ENCODE data around the gene CRYGD.

The CRYGD gene

DNA sequence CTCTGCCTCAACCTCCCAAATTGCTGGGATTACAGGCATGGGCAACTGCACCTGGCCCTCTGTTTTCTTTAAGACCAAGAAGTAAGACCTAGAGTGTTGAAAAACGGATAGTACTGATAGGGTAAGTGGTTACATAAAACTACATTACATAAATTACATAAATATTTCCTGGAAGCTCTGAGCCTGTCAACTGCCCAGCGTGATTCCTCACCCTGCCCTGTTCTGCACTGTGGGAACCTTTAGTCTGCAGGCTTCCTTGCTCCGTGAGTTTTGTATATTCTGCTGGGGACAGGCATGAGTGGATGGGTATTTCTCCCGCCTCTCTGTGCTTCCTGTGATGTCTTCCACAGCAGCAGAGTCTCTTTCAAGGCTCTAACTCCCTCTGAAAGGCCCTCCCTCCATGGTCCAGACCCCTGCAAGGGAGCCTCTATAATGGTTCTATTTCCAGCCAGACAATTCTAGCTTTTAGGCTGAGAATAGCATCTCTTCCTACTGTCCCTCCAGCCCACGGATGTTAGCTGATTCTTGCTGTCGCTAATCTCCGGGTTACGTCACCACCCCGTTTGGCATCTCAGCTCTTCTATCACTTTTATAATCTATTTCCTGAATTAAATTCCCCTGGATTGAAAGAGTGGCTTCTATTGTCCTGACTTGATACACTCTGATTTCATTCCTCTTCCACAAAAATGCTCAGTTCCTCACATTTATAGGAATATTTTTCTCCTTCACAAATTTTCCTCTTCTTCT lies 49.5 kb downstream of the CRYGD start:
- peaks cover 6% of the 10 kb centered on the region for H3K4me1 Mint-ChIP-seq
- no peak for ATAC-seq
- peaks cover 6% of the 10 kb centered on the region for H3K9me3 Mint-ChIP-seq
- H3K27ac Mint-ChIP-seq, result no peak overlapping the region
- H3K36me3 Mint-ChIP-seq, result no peaks in the 10 kb centered on the region
- H3K27me3 Mint-ChIP-seq, result peaks cover 65% of the 10 kb centered on the region
- H3K4me3 Mint-ChIP-seq, result no peak overlapping the region

DNA sequence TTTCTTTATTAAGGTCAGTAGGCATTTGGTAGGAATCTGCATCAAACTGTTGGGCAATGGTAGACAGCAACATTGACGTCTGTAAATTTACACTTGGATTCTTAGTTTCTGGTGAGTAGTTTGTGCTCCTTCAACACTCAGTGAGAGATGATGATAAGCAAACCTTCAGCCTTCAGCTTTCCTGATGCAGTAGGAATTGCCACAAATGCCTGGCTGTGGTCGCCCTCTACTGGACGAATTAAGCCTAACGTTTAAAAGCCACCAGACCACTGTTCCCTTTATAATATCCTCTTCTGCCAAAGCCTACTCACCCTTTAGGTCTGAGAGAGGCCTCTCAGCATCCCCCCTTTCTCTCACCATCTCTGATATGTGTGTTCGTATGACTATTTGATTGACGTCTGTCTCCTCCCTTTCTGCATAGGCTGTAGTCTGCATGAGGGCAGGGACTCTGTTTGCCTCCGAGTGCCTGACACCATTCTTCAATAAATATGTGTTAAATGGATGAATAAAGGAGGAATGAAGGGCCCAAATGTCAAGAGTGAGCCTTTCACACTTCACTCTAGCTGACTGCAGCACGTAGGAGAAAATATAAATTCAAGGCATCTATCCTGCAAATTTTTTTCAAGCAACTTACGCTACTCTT lies 52.0 kb downstream of the CRYGD start:
- Mint-ChIP-seq H3K4me3 (no peak overlapping the region), H3K4me1 (peaks cover 6% of the 10 kb centered on the region), H3K27me3 (peaks cover 41% of the 10 kb centered on the region), H3K27ac (no peak overlapping the region), H3K9me3 (no peaks in the 10 kb centered on the region), H3K36me3 (no peaks in the 10 kb centered on the region)
- peak; percentile 72 for ATAC-seq
